Stimulated activated CD8-positive, alpha-beta memory T cell treated with anti-CD3 and anti-CD28 coated beads, Interleukin-15, amount 100 ng/mL, for 1 hour (primary cell): Measurements from ENCODE around the gene MAST4.

Experiments used
- DNase-seq: peaks from one replicate; pipeline ENCODE4 v3.0.0-alpha.2; 2020; ENCODE audit warnings: low read depth

MAST4 gene

DNA sequence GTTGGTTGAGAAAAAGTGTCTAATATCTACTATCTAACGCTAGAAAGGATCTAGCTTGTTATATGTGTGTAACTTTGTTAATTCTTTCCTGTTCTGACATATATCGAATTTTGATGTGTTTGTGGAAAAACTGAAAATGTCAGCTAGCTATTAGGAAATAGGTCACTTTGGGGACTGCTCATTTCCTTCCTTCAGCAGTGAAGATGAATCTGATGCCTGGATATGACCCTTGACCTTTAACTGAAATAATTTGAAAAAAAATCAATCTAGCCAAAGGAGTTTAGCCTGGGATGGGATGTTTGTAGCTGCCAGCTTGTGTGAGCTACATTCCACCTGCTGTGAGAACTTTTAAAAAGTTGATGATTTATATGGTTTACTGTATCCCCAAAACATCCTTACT lies 533.6 kb downstream of the MAST4 start:
- DNase-seq, result no peak

GRCh38 chr5:67133217-67133616 lies 537.0 kb downstream of the MAST4 start:
- no peak for DNase-seq

DNA sequence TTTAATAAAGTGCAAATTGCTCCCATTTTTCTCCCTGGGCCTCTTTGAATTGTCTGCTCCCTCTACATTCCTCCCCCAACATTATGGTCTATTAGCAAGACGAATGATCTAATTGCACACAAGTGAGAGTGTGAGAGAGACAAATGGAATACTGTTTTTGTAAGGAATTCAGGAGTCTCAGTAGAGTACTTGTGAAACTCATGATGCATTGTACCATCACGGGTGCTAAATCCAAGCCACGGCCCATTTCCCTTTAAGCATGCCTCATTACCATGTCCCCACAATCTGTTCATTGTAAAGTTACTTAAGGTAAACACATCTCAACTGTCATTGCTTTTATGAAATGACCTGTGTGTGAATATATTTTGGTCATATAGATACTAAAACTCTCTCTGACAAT lies 537.6 kb downstream of the MAST4 start:
- DNase-seq, result no peak

DNA sequence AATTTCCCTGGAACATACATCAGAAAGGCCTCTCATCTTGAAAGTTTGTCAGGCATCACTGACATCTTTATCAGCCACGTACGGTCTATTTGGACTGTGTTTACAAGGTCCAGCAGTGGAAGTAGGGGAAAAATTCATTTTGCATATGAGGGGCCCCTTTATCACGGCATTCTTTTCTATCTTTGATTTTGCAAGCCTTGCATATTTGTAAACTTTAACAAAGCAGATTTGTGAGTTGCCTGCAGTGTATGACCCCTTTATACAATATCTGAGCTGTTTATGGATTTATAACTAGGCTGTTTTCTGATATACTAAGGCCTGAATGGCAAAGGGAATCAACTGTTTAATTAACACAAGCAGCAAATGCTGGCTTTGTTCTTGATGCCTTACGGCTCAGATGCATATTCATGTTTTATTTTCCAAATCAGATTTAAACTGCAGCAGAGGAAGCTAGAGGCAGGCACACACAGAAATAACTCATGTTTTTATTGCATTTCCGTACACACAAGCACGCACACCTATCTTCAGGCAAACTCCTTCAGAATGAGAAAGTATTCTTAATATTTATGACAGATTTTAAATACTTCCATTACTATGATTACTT lies 539.3 kb downstream of the MAST4 start:
- DNase-seq, result no peak

- no peak for DNase-seq
Observed at GRCh38 chr5:67139030-67139429, 542.8 kb downstream of the MAST4 start.

GRCh38 chr5:67140413-67140812 lies 544.2 kb downstream of the MAST4 start:
- no peak for DNase-seq

GRCh38 chr5:67141644-67142043 lies 545.5 kb downstream of the MAST4 start:
- no peak for DNase-seq

GRCh38 chr5:67142816-67143215 lies 546.6 kb downstream of the MAST4 start:
- DNase-seq, result no peak

DNA sequence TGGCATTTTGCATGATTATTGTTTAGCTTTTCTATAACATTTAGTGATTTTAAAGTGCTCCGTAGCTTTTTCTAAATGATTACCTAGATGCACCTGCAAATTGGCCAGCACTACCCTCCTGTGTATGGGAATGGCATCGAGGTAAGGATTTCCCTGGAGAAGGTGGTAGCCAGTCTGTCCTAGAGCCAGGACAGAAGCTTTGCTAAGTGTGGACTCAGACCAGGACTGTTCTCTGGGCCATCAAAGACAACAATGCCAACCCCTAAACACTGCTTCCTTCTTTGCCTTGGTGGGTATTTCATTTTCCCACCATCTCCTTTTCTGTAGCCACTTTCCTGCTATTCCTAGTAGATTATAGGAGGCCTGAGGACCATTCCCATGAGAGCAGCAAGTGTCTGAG lies 547.4 kb downstream of the MAST4 start:
- DNase-seq, result no peak

DNA sequence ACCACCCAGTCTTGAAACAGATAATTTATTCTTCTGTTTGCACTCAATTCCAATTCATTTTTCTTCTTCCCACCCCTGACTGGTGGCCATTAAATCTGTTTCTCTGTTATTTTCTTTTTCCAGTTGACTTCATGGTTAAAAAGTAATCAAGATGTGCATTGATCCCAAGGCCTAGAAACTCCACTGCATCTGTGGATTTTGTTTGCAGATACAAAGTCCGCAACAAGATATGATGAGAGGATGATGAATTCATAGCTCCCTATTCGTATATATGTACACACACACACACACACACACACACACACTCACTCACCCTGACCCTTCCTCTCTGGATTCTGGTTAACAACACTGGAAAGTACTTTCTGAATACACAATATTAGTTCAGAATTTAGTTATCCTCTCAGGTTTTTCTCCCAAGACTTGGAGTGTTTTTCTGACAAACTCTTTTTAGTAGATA lies 548.0 kb downstream of the MAST4 start:
- no peak for DNase-seq

- DNase-seq, result no peak
Observed at GRCh38 chr5:67146574-67146973, 550.4 kb downstream of the MAST4 start.

DNA sequence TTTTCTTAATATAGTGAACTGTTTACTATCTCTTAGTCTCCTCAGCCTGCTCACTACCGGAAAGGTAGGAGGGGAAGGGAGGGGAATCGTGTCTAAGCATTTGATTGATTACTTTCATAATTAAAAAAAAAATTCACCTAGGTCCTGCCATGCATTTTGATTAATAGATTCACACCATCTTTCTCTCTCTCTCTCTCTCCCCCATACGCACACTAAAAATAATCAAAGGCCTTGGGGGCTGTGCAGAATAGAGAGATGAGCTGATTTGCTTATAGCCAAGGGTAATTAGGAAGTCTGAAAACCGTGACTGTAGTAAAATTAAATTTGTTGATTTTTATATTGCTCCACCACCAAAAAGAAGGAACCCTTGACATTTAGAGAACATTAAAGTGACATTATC lies 550.8 kb downstream of the MAST4 start:
- no peak for DNase-seq

GRCh38 chr5:67147760-67148159 lies 551.6 kb downstream of the MAST4 start:
- no peak for DNase-seq

- DNase-seq, result no peak
Observed at GRCh38 chr5:67149057-67149950, 553.1 kb downstream of the MAST4 start.

GRCh38 chr5:67149951-67150523 lies 553.8 kb downstream of the MAST4 start:
- no peak for DNase-seq

DNA sequence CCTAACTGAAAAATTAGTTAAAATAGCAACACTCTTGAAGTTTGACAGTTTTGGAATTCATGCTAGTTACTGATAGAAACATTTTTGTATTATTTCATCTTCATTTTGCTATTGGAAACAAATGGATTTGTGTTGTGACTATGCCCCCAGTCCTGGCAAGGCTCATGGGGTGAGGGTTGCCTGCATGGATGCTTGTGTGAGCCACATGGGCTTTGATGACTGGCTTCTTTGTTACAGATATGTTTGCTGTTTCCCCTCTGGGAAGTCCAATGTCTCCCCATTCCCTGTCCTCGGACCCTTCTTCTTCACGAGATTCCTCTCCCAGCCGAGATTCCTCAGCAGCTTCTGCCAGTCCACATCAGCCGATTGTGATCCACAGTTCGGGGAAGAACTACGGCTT lies 556.2 kb downstream of the MAST4 start:
- DNase-seq, result no peak

- no peak for DNase-seq
Observed at GRCh38 chr5:67153292-67153691, 557.1 kb downstream of the MAST4 start.

- DNase-seq, result no peak
Observed at GRCh38 chr5:67154556-67155206, 558.5 kb downstream of the MAST4 start.

GRCh38 chr5:67156976-67157583 lies 560.9 kb downstream of the MAST4 start:
- DNase-seq, result peak; percentile 25

GRCh38 chr5:67160272-67160671 lies 564.1 kb downstream of the MAST4 start:
- DNase-seq, result no peak

DNA sequence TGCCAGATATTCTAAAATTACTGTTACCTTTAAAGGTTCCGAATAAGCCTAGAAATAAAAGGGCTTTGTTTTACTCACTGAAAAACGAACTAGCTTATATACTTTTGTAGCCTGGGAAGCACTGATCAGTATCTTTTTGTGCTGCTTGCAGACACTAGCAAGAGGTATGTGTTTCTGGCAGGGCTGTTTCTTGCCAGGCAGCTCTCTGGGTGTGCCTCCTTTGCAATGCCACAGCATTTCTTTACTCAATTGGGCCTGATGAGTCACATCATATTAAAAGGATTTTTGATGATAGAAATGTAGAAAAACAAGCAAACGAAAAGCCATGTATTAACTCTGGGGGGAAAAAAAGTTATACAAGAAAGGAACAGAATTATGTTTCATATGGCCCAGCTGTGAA lies 564.8 kb downstream of the MAST4 start:
- no peak for DNase-seq

DNA sequence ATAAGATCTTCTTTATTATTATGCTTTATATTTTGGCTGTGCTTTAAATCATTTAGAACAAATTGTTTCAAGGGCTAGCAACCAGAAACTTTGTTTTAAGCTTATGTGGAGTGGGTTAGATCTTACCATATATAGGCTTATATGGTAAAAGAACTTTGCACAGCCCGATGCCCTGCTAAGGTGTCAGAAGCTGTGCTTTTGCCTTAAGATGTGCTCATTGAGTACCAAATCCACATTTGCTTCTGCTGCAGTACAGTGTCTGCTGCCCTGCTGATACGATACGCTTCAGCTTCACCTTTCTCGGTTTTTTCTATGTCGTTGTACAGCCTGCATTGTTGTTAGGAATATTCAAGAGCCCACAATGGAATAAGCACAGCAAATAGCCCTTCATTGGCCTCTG lies 565.6 kb downstream of the MAST4 start:
- no peak for DNase-seq
